Activated CD4-positive, alpha-beta T cell treated with anti-CD3 and anti-CD28 coated beads for 24 hours (primary cell): Measurements from ENCODE around the gene CHP2.
"Not testable (repeated sequence)": the region's sequence is repeated elsewhere in the genome, so short reads cannot be mapped to it uniquely, and the experiment has no call there.

Source experiments
- DNase-seq, 2 donors: peaks; one replicate each; pipeline ENCODE4 v3.0.0-alpha.2; 2020; ENCODE audit warnings: low read depth in 2 of 2

The CHP2 gene

GRCh38 chr16:23745263-23745662, 9.6 kb upstream of the CHP2 start:
- no peak for DNase-seq

GRCh38 chr16:23748630-23749029, 6.2 kb upstream of the CHP2 start:
- no peak for DNase-seq

- DNase-seq, result not testable (repeated sequence)
Observed at GRCh38 chr16:23751053-23751452, 3.8 kb upstream of the CHP2 start.

GRCh38 chr16:23753908-23754593, 775 bp upstream of the CHP2 start:
- DNase-seq, result no peak

GRCh38 chr16:23755484-23755809, 621 bp downstream of the CHP2 start:
- no peak for DNase-seq

- no peak for DNase-seq
Observed at GRCh38 chr16:23757116-23757515, 2.3 kb downstream of the CHP2 start.

- DNase-seq, result no peak
Observed at GRCh38 chr16:23757937-23758619, 3.3 kb downstream of the CHP2 start.

- no peak for DNase-seq
Observed at GRCh38 chr16:23765933-23766332, 11.1 kb downstream of the CHP2 start.

- no peak for DNase-seq
Observed at GRCh38 chr16:23768581-23768980, 13.8 kb downstream of the CHP2 start.

GRCh38 chr16:23771027-23771426, 16.2 kb downstream of the CHP2 start:
- no peak for DNase-seq

- no peak for DNase-seq
Observed at GRCh38 chr16:23771642-23772041, 16.8 kb downstream of the CHP2 start.

GRCh38 chr16:23773339-23773738, 18.5 kb downstream of the CHP2 start:
- DNase-seq, result no peak

GRCh38 chr16:23781176-23781575, 26.4 kb downstream of the CHP2 start:
- no peak for DNase-seq

- DNase-seq, result no peak
Observed at GRCh38 chr16:23784811-23785447, 30.1 kb downstream of the CHP2 start.

GRCh38 chr16:23785842-23786241, 31.0 kb downstream of the CHP2 start:
- no peak for DNase-seq

GRCh38 chr16:23786964-23787561, 32.2 kb downstream of the CHP2 start:
- no peak for DNase-seq

- no peak for DNase-seq
Observed at GRCh38 chr16:23788685-23789084, 33.9 kb downstream of the CHP2 start.

- DNase-seq, result no peak
Observed at GRCh38 chr16:23795378-23795777, 40.6 kb downstream of the CHP2 start.

- no peak for DNase-seq
Observed at GRCh38 chr16:23796941-23797340, 42.1 kb downstream of the CHP2 start.

GRCh38 chr16:23801378-23801777, 46.6 kb downstream of the CHP2 start:
- peak; percentile 72 to 74 for DNase-seq

- DNase-seq, result no peak
Observed at GRCh38 chr16:23802776-23803175, 48.0 kb downstream of the CHP2 start.

- DNase-seq, result peak; percentile 51 to 63
Observed at GRCh38 chr16:23803591-23804123, 48.8 kb downstream of the CHP2 start.

GRCh38 chr16:23807028-23807427, 52.2 kb downstream of the CHP2 start:
- DNase-seq, result no peak
